GM12878 (cell line): ENCODE data around the gene SOX5. TPM values are rescaled to one million over a fixed set of nuclear protein-coding genes. Genes with fewer than 3 reads are reported as not detected.
A peak's percentile ranks its signal among the peaks of the same experiment; 100 is the strongest.

Experiments
- ATAC-seq: fragments of 200-7000 bp; cut with Tn5 transposase; 3 replicates; pipeline ENCODE4 v1.9.1; 2020; ENCODE audit warnings: mild to moderate bottlenecking, moderate library complexity
- BruUV-seq: library from RNA; stranded (reverse); fragments of 400-500 nt; replicated peaks from 2 replicates; lab custom pipeline; 2021; lab: Mats Ljungman, UMichigan
- CTCF ChIA-PET: fragments of 300-600 bp; sonication (Branson Sonifier 250); formaldehyde crosslinking; extraction: SDS; loops from one replicate; lab custom pipeline; 2021; ENCODE audit warnings: inconsistent platforms; lab: Yijun Ruan, JAX
- POLR2A ChIA-PET: fragments of 350-600 bp; formaldehyde crosslinking; extraction: SDS; loops from one replicate; lab custom pipeline; 2021; ENCODE audit warnings: inconsistent platforms; lab: Charles Lee
- RAD21 ChIA-PET: fragments of 300-600 bp; sonication (Branson Sonifier 250); formaldehyde crosslinking; loops from one replicate; lab custom pipeline; 2023; ENCODE audit warnings: antibody characterized with exemption; ENCODE audit not compliant: unreplicated experiment; lab: Charles Lee
- SMC1A ChIA-PET: fragments of 300-600 bp; sonication (Branson Sonifier 250); formaldehyde crosslinking; loops from one replicate; lab custom pipeline; 2023; ENCODE audit not compliant: unreplicated experiment, uncharacterized antibody; lab: Charles Lee
- DNase-seq: peaks from one replicate; pipeline ENCODE4 v3.0.0-alpha.2; 2011; ENCODE audit warnings: low read depth, low spot score
- FAIRE-seq: peaks from 3 replicates; lab custom pipeline; 2011; peaks lifted over from hg19 to GRCh38; lab: Jason Lieb, UNC
- H2AFZ ChIP-seq: 2 replicates; pipeline ENCODE4 v1.6.0; 2011; ENCODE audit warnings: low read depth, low read length, control low read depth; ENCODE audit not compliant: control insufficient read depth
- H3K27ac ChIP-seq: 2 replicates; pipeline ENCODE4 v1.5.1; 2011; ENCODE audit warnings: control low read depth; ENCODE audit not compliant: control insufficient read depth, insufficient read depth
- H3K27me3 ChIP-seq, 2 experiments: replicated peaks in 1 of 2; 2 replicates each; pipeline versions ENCODE4 v1.6.0 to v1.6.1; 2011; ENCODE audit warnings: low read length in 1 of 2; ENCODE audit not compliant: control insufficient read depth in 2 of 2, insufficient read depth in 2 of 2
- H3K36me3 ChIP-seq, 2 experiments: 2 replicates each; pipeline ENCODE4 v1.5.1; 2011; ENCODE audit warnings: low read length in 1 of 2; ENCODE audit not compliant: control insufficient read depth in 2 of 2, insufficient read depth in 2 of 2
- H3K4me1 ChIP-seq: 2 replicates; pipeline ENCODE4 v1.6.1; 2011; ENCODE audit warnings: mild to moderate bottlenecking, low read length, moderate library complexity, mixed read lengths; ENCODE audit not compliant: control insufficient read depth, insufficient read depth
- H3K4me2 ChIP-seq: 2 replicates; pipeline ENCODE4 v1.6.0; 2011; ENCODE audit warnings: control low read depth; ENCODE audit not compliant: control insufficient read depth, insufficient read depth
- H3K4me3 ChIP-seq: fragments of 200-600 bp; sonication (generic); 2 replicates; pipeline ENCODE4 v1.5.1; 2016
- H3K79me2 ChIP-seq: 2 replicates; pipeline ENCODE4 v1.6.0; 2011; ENCODE audit warnings: low read length; ENCODE audit not compliant: control insufficient read depth, insufficient read depth
- H3K9ac ChIP-seq: 2 replicates; pipeline ENCODE4 v1.8.0; 2011; ENCODE audit warnings: low read length, control low read depth, mixed read lengths; ENCODE audit not compliant: control insufficient read depth, insufficient read depth
- H3K9me3 ChIP-seq: replicated peaks from 3 replicates; pipeline ENCODE4 v1.5.1; 2011; ENCODE audit warnings: mild to moderate bottlenecking, low read length; ENCODE audit not compliant: control insufficient read depth, insufficient read depth
- H4K20me1 ChIP-seq: 2 replicates; pipeline ENCODE4 v1.6.0; 2011; ENCODE audit not compliant: control insufficient read depth, insufficient read depth
- CTCF ChIP-seq, 3 experiments: IDR thresholded peaks in 2 of 3; conservative IDR thresholded peaks in 1 of 3; 2 replicates each; pipeline ENCODE4 v1.5.1; 2011; ENCODE audit warnings: low read depth in 3 of 3, low read length in 3 of 3, mild to moderate bottlenecking in 3 of 3, control low read depth in 2 of 3, moderate library complexity in 2 of 3, inconsistent platforms in 1 of 3, mixed read lengths in 1 of 3; ENCODE audit not compliant: control insufficient read depth in 2 of 3, insufficient read depth in 1 of 3; ENCODE audit errors: extremely low read depth in 1 of 3
- IRF5 ChIP-seq: fragments of 450-650 bp; IDR thresholded peaks from 2 replicates; pipeline ENCODE4 v1.6.1; 2017; ENCODE audit warnings: borderline replicate concordance
- MTA3 ChIP-seq: IDR thresholded peaks from 2 replicates; pipeline ENCODE4 v1.6.1; 2012; ENCODE audit warnings: low read length, inconsistent platforms, borderline replicate concordance
- NFXL1 ChIP-seq: fragments of 450-650 bp; IDR thresholded peaks from 2 replicates; pipeline ENCODE4 v1.6.1; 2017; ENCODE audit warnings: antibody characterized with exemption, mild to moderate bottlenecking, borderline replicate concordance
- NR2F1 ChIP-seq: fragments of 450-650 bp; conservative IDR thresholded peaks from 2 replicates; pipeline ENCODE4 v1.6.1; 2017; ENCODE audit warnings: mild to moderate bottlenecking
- RUNX3 ChIP-seq: IDR thresholded peaks from 2 replicates; pipeline ENCODE4 v1.6.1; 2012; ENCODE audit warnings: low read length, inconsistent platforms
- SREBF1 ChIP-seq: IDR thresholded peaks from 2 replicates; pipeline ENCODE4 v1.6.1; 2012; ENCODE audit warnings: mild to moderate bottlenecking, low read length
- STAT3 ChIP-seq: IDR thresholded peaks from 2 replicates; pipeline ENCODE4 v1.6.1; 2011; ENCODE audit warnings: low read depth, low read length, improper control_type of control experiment
- YY1 ChIP-seq: IDR thresholded peaks from 2 replicates; pipeline ENCODE4 v1.6.1; 2011; ENCODE audit warnings: low read depth, mild to moderate bottlenecking, low read length
- WGBS: methylation state at CpG from one replicate; pipeline ENCODE4 v1.1.6; 2016; ENCODE audit warnings: low lambda C conversion rate; ENCODE audit not compliant: insufficient replicate concordance, insufficient coverage; ENCODE audit errors: missing lambda C conversion rate; 5-methylcytosine and 5-hydroxymethylcytosine counted together
- in situ Hi-C: fragments of 300-500 bp; cut with MboI; formaldehyde crosslinking; loops from 9 replicates; pipeline ENCODE4 v1.14.3; 2018; ENCODE audit warnings: mixed read lengths
- intact Hi-C: fragments of 100-400 bp; cut with micrococcal nuclease; formaldehyde crosslinking; loops from one replicate; pipeline ENCODE4 v1.14.2; 2022; ENCODE audit not compliant: unreplicated experiment
- polyA plus RNA-seq, 11 experiments: library from polyadenylated mRNA; depleted of rRNA in 4 of 11; unstranded in 6 of 11; stranded (reverse) in 5 of 11; fragments of >200 nt; fragmentation: Nextera tagmentation in 4 of 11; fragmentation: Illumina TruSeq in 1 of 11; extraction: Ambion mirVana in 4 of 11; extraction: Trizol in 1 of 11; gene quantifications; 1 replicate in 1 of 11; 2 replicates in 10 of 11; pipeline versions ENCODE4 v1.2.1 to v1.2.3, GENCODE V29; 2011 to 2016; ENCODE audit warnings: inconsistent platforms in 2 of 11, missing spikeins in 2 of 11, low read depth in 1 of 11
- total RNA-seq, 4 experiments: library from RNA; depleted of rRNA in 3 of 4; stranded (reverse); fragments of >200 nt in 3 of 4; fragmentation: Illumina TruSeq in 1 of 4; extraction: Trizol in 1 of 4; gene quantifications; 2 replicates each; pipeline versions ENCODE4 v1.2.1 to v1.2.3, GENCODE V29; 2013 to 2021
- TF ChIP-seq, protein P1 (sequence below): fragments of 450-650 bp; IDR thresholded peaks from 2 replicates; pipeline ENCODE4 v1.6.1; 2017; ENCODE audit warnings: mild to moderate bottlenecking
- TF ChIP-seq, protein P2 (sequence below): fragments of 450-650 bp; IDR thresholded peaks from 2 replicates; pipeline ENCODE4 v1.6.1; 2017; ENCODE audit warnings: low read depth, mild to moderate bottlenecking, moderate library complexity

SOX5 gene
- total and polyA plus RNA-seq, 10 of the 15 experiments (the other 5 are each of a cell fraction or from before 2014, with no cell fraction given), result 0.08 to 1.0 (median 0.24) TPM

- ChIA-PET CTCF (interaction anchor here (1.0 to 1.8 kb wide), 2 partner anchors 9 to 13 kb away, joined by 3 to 6 read pairs; no protein-coding TSS in a partner anchor), RAD21 (interaction anchor here (1.2 kb wide), 1 partner anchor 16 kb away, joined by 3 read pairs; no protein-coding TSS in a partner anchor), SMC1A (interaction anchor here (1.0 to 1.2 kb wide), 2 partner anchors 12 to 18 kb away, joined by 3 to 5 read pairs; no protein-coding TSS in a partner anchor), POLR2A (no interaction called here)
- Histone ChIP-seq H4K20me1 (no peaks in the 10 kb centered on the region), H3K27me3 (no peaks in the 10 kb centered on the region), H3K4me3 (no peak overlapping the region), H3K4me1 (no peaks in the 10 kb centered on the region), H2AFZ (no peak overlapping the region), H3K9ac (no peak overlapping the region), H3K36me3 (no peaks in the 10 kb centered on the region), H3K4me2 (no peak overlapping the region), H3K79me2 (no peaks in the 10 kb centered on the region), H3K27ac (no peak overlapping the region), H3K9me3 (no peaks in the 10 kb centered on the region)
- no peak for TF ChIP-seq NR2F1
- TF ChIP-seq, protein P1, sequence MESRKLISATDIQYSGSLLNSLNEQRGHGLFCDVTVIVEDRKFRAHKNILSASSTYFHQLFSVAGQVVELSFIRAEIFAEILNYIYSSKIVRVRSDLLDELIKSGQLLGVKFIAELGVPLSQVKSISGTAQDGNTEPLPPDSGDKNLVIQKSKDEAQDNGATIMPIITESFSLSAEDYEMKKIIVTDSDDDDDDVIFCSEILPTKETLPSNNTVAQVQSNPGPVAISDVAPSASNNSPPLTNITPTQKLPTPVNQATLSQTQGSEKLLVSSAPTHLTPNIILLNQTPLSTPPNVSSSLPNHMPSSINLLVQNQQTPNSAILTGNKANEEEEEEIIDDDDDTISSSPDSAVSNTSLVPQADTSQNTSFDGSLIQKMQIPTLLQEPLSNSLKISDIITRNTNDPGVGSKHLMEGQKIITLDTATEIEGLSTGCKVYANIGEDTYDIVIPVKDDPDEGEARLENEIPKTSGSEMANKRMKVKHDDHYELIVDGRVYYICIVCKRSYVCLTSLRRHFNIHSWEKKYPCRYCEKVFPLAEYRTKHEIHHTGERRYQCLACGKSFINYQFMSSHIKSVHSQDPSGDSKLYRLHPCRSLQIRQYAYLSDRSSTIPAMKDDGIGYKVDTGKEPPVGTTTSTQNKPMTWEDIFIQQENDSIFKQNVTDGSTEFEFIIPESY, result no peak
- no peak for TF ChIP-seq RUNX3
- TF ChIP-seq NFXL1, result no peak
- no peak for TF ChIP-seq MTA3
- no peak for TF ChIP-seq YY1
- TF ChIP-seq STAT3, result no peak
- TF ChIP-seq IRF5, result no peak
- TF ChIP-seq, protein P2, sequence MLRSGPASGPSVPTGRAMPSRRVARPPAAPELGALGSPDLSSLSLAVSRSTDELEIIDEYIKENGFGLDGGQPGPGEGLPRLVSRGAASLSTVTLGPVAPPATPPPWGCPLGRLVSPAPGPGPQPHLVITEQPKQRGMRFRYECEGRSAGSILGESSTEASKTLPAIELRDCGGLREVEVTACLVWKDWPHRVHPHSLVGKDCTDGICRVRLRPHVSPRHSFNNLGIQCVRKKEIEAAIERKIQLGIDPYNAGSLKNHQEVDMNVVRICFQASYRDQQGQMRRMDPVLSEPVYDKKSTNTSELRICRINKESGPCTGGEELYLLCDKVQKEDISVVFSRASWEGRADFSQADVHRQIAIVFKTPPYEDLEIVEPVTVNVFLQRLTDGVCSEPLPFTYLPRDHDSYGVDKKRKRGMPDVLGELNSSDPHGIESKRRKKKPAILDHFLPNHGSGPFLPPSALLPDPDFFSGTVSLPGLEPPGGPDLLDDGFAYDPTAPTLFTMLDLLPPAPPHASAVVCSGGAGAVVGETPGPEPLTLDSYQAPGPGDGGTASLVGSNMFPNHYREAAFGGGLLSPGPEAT, result no peak
- TF ChIP-seq CTCF (IDR thresholded peaks at IDR 0.05 in 2 of 3, conservative IDR thresholded peaks at IDR 0.05 in 1 of 3; ENCODE audit: control insufficient read depth in 2 of 3, extremely low read depth in 1 of 3, insufficient read depth in 1 of 3, low read depth in 3 of 3, low read length in 3 of 3), result no peak
- no peak for TF ChIP-seq SREBF1
- peak; percentile 13; the same call in 1 of the 3 replicates for ATAC-seq
- FAIRE-seq, result no peak
- WGBS, result 11% methylated on average over 3 of the region's 3 CpGs
- in situ Hi-C loops, result no loop called here
- no peak for DNase-seq
- BruUV-seq, result no TSS peak
- intact Hi-C loops, result no loop called here
Measured at GRCh38 chr12:23927907-23928306, 21.6 kb downstream of the SOX5 start.
